Activated CD8-positive, alpha-beta memory T cell treated with anti-CD3 and anti-CD28 coated beads for 36 hours (primary cell): ENCODE data around the gene EPB41L2. TPM values are rescaled to one million over a fixed set of nuclear protein-coding genes. Genes with fewer than 3 reads are reported as not detected.

Experiments
- CTCF ChIA-PET: fragments of 350-600 bp; sonication (Branson Sonifier 250); formaldehyde crosslinking; loops from one replicate; lab custom pipeline; 2021; ENCODE audit warnings: antibody characterized with exemption; lab: Charles Lee
- POLR2A ChIA-PET: fragments of 350-600 bp; sonication (Branson Sonifier 250); formaldehyde crosslinking; loops from one replicate; lab custom pipeline; 2021; ENCODE audit warnings: antibody characterized with exemption; lab: Charles Lee
- total RNA-seq, 2 experiments: library from RNA; stranded (reverse); gene quantifications; one replicate each; pipeline ENCODE4 v1.2.3, GENCODE V29; 2021

EPB41L2 gene
- total RNA-seq, 2 experiments from 2014 or later, result 34.3 to 40.4 TPM

GRCh38 chr6:130839379-130839778, 223.7 kb downstream of the EPB41L2 start:
- POLR2A ChIA-PET, result no interaction called here

GRCh38 chr6:130838951-130839350, 224.1 kb downstream of the EPB41L2 start:
- ChIA-PET POLR2A (no interaction called here), CTCF (no interaction called here)

More at GRCh38 chr6:130839379-130839778, 223.7 kb downstream of the EPB41L2 start:
- CTCF ChIA-PET, result no interaction called here

- CTCF ChIA-PET, result no interaction called here
- POLR2A ChIA-PET, result no interaction called here
Measured at GRCh38 chr6:130838250-130838860, 224.7 kb downstream of the EPB41L2 start.

- ChIA-PET POLR2A (no interaction called here), CTCF (no interaction called here)
Measured at GRCh38 chr6:130837067-130837466, 226.0 kb downstream of the EPB41L2 start.

GRCh38 chr6:130836055-130836640, 226.9 kb downstream of the EPB41L2 start:
- ChIA-PET POLR2A (no interaction called here), CTCF (no interaction called here)

GRCh38 chr6:130834482-130835251, 228.4 kb downstream of the EPB41L2 start:
- ChIA-PET CTCF (no interaction called here), POLR2A (no interaction called here)

GRCh38 chr6:130833569-130833968, 229.5 kb downstream of the EPB41L2 start:
- CTCF ChIA-PET, result no interaction called here
- POLR2A ChIA-PET, result no interaction called here

GRCh38 chr6:130831607-130832006, 231.4 kb downstream of the EPB41L2 start:
- POLR2A ChIA-PET, result no interaction called here

GRCh38 chr6:130829333-130829910, 233.6 kb downstream of the EPB41L2 start:
- CTCF ChIA-PET, result no interaction called here
- POLR2A ChIA-PET, result no interaction called here

More at GRCh38 chr6:130831607-130832006, 231.4 kb downstream of the EPB41L2 start:
- CTCF ChIA-PET, result no interaction called here

GRCh38 chr6:130827247-130828149, 235.5 kb downstream of the EPB41L2 start, which contains the start of gene SMLR1:
Gene SMLR1 (plus strand): TSS chr6:130827406. CDS start chr6:130827414, 8 bp downstream.
- CTCF ChIA-PET, result no interaction called here
- POLR2A ChIA-PET, result no interaction called here

GRCh38 chr6:130826442-130827246, 236.4 kb downstream of the EPB41L2 start:
- POLR2A ChIA-PET, result no interaction called here
- CTCF ChIA-PET, result no interaction called here

GRCh38 chr6:130825772-130826441, 237.1 kb downstream of the EPB41L2 start:
- ChIA-PET CTCF (no interaction called here), POLR2A (no interaction called here)

- CTCF ChIA-PET, result no interaction called here
- POLR2A ChIA-PET, result no interaction called here
Measured at GRCh38 chr6:130824978-130825694, 237.9 kb downstream of the EPB41L2 start.

GRCh38 chr6:130822736-130823135, 240.3 kb downstream of the EPB41L2 start:
- ChIA-PET POLR2A (no interaction called here), CTCF (no interaction called here)

- POLR2A ChIA-PET, result no interaction called here
- CTCF ChIA-PET, result interaction anchor here (0.5 kb wide), 1 partner anchor 521 kb away, joined by 5 read pairs; no protein-coding TSS in a partner anchor
Measured at GRCh38 chr6:130815200-130816071, 247.6 kb downstream of the EPB41L2 start.

- ChIA-PET CTCF (interaction anchor here (0.5 kb wide), 1 partner anchor 520 kb away, joined by 5 read pairs; no protein-coding TSS in a partner anchor), POLR2A (no interaction called here)
Measured at GRCh38 chr6:130814506-130814905, 248.5 kb downstream of the EPB41L2 start.
